H1 (cell line): Measurements from ENCODE around the gene TEAD1. TPM values are rescaled to one million over a fixed set of nuclear protein-coding genes. Genes with fewer than 3 reads are reported as not detected.
A peak's percentile ranks its signal among the peaks of the same experiment; 100 is the strongest.

ENCODE experiments used
- CTCF ChIA-PET: fragments of 300-600 bp; sonication (Branson Sonifier 250); formaldehyde crosslinking; loops from one replicate; lab custom pipeline; 2021; ENCODE audit not compliant: partially characterized antibody; lab: Charles Lee
- POLR2A ChIA-PET: fragments of 300-600 bp; sonication (Branson Sonifier 250); formaldehyde crosslinking; loops from one replicate; lab custom pipeline; 2021; ENCODE audit warnings: inconsistent platforms; ENCODE audit not compliant: partially characterized antibody; lab: Charles Lee
- DNase-seq, 2 experiments: peaks; one replicate each; pipeline versions ENCODE4 v3.0.0 to v3.0.0-alpha.2; 2010 to 2022; ENCODE audit warnings: low spot score in 2 of 2, low read depth in 1 of 2, mixed read lengths in 1 of 2
- FAIRE-seq: peaks from 2 replicates; lab custom pipeline; 2011; peaks lifted over from hg19 to GRCh38; lab: Jason Lieb, UNC
- H2AFZ ChIP-seq: 2 replicates; pipeline ENCODE4 v1.8.1; 2012; ENCODE audit warnings: low read length, inconsistent platforms
- H2AK5ac ChIP-seq: 2 replicates; pipeline ENCODE4 v1.6.1; 2013; ENCODE audit warnings: low read depth, low read length
- H2BK120ac ChIP-seq: replicated peaks from 2 replicates; pipeline ENCODE3; 2013; ENCODE audit warnings: low read depth, low read length, inconsistent platforms
- H2BK12ac ChIP-seq: 2 replicates; pipeline ENCODE4 v1.6.1; 2013; ENCODE audit warnings: low read depth, low read length
- H2BK15ac ChIP-seq: 2 replicates; pipeline ENCODE4 v1.6.1; 2013; ENCODE audit warnings: low read length
- H2BK20ac ChIP-seq: 2 replicates; pipeline ENCODE4 v1.6.1; 2013; ENCODE audit warnings: low read length
- H2BK5ac ChIP-seq: 2 replicates; pipeline ENCODE4 v1.6.1; 2013; ENCODE audit warnings: low read depth, low read length
- H3K14ac ChIP-seq: 2 replicates; pipeline ENCODE4 v1.6.1; 2013; ENCODE audit warnings: inconsistent platforms; ENCODE audit not compliant: insufficient read length
- H3K18ac ChIP-seq: 2 replicates; pipeline ENCODE4 v1.6.1; 2013; ENCODE audit warnings: low read length; ENCODE audit errors: extremely low read depth
- H3K23ac ChIP-seq: 2 replicates; pipeline ENCODE4 v1.6.1; 2013; ENCODE audit warnings: inconsistent platforms; ENCODE audit not compliant: insufficient read length
- H3K23me2 ChIP-seq: 2 replicates; pipeline ENCODE4 v1.6.1; 2013; ENCODE audit warnings: low read depth, low read length
- H3K27ac ChIP-seq: 2 replicates; pipeline ENCODE4 v1.6.1; 2011; ENCODE audit warnings: low read depth, low read length, inconsistent platforms
- H3K27me3 ChIP-seq, 4 experiments: replicated peaks in 1 of 4; 1 replicate in 1 of 4; 2 replicates in 3 of 4; pipeline versions ENCODE4 v1.6.1 to v1.8.1; 2011 to 2013; ENCODE audit warnings: low read length in 3 of 4, mild to moderate bottlenecking in 3 of 4, inconsistent platforms in 2 of 4, mixed read lengths in 2 of 4, moderate library complexity in 1 of 4; ENCODE audit not compliant: control insufficient read depth in 3 of 4, insufficient read depth in 3 of 4; ENCODE audit errors: extremely low read depth in 1 of 4
- H3K36me3 ChIP-seq, 4 experiments: 2 replicates each; pipeline versions ENCODE4 v1.6.1 to v1.8.1; 2011 to 2013; ENCODE audit warnings: mild to moderate bottlenecking in 4 of 4, low read length in 3 of 4, moderate library complexity in 2 of 4, control low read depth in 1 of 4, inconsistent platforms in 1 of 4; ENCODE audit not compliant: insufficient read depth in 4 of 4, control insufficient read depth in 2 of 4
- H3K4ac ChIP-seq: replicated peaks from 2 replicates; pipeline ENCODE3; 2013; ENCODE audit warnings: low read length, low read depth, mixed read lengths, inconsistent platforms; ENCODE audit not compliant: insufficient read length
- H3K4me1 ChIP-seq, 4 experiments: replicated peaks in 1 of 4; 1 replicate in 1 of 4; 2 replicates in 3 of 4; pipeline versions ENCODE4 v1.6.1 to v1.8.1; 2011 to 2013; ENCODE audit warnings: low read length in 3 of 4, inconsistent platforms in 2 of 4, mixed read lengths in 1 of 4; ENCODE audit not compliant: insufficient read depth in 4 of 4, control insufficient read depth in 3 of 4
- H3K4me2 ChIP-seq, 2 experiments: 2 replicates each; pipeline versions ENCODE4 v1.6.1 to v1.8.1; 2011 to 2013; ENCODE audit warnings: low read depth in 2 of 2, low read length in 2 of 2, control low read depth in 1 of 2, inconsistent platforms in 1 of 2, mild to moderate bottlenecking in 1 of 2; ENCODE audit not compliant: insufficient read depth in 1 of 2
- H3K4me3 ChIP-seq, 4 experiments: fragments of 200-600, 300-600 bp in 1 of 4; sonication (generic), shearing (Covaris generic), sonication (Bioruptor Twin) in 1 of 4; 2 replicates each; pipeline versions ENCODE4 v1.5.1 to v1.8.1; 2011 to 2016; ENCODE audit warnings: low read length in 4 of 4, low read depth in 3 of 4, control low read depth in 2 of 4, inconsistent platforms in 2 of 4, mild to moderate bottlenecking in 2 of 4, mixed read lengths in 1 of 4, moderate library complexity in 1 of 4; ENCODE audit not compliant: insufficient read depth in 2 of 4; ENCODE audit errors: extremely low read depth in 1 of 4
- H3K56ac ChIP-seq: replicated peaks from 2 replicates; pipeline ENCODE3; 2013; ENCODE audit warnings: low read depth, mild to moderate bottlenecking, mixed read lengths, low read length, inconsistent platforms; ENCODE audit not compliant: insufficient read length
- H3K79me1 ChIP-seq: 2 replicates; pipeline ENCODE4 v1.6.1; 2013; ENCODE audit warnings: low read depth, low read length, control low read depth
- H3K79me2 ChIP-seq, 2 experiments: 2 replicates each; pipeline versions ENCODE4 v1.6.1 to v1.8.1; 2012 to 2013; ENCODE audit warnings: low read length in 2 of 2, mild to moderate bottlenecking in 2 of 2, inconsistent platforms in 1 of 2; ENCODE audit not compliant: insufficient read depth in 2 of 2, control insufficient read depth in 1 of 2
- H3K9ac ChIP-seq, 4 experiments: replicated peaks in 1 of 4; 1 replicate in 1 of 4; 2 replicates in 3 of 4; pipeline versions ENCODE4 v1.6.1 to v1.8.1; 2011 to 2013; ENCODE audit warnings: low read depth in 3 of 4, low read length in 3 of 4, control low read depth in 2 of 4, mild to moderate bottlenecking in 2 of 4, moderate library complexity in 2 of 4, inconsistent platforms in 1 of 4; ENCODE audit errors: extremely low read depth in 1 of 4
- H3K9me3 ChIP-seq, 2 experiments: 2 replicates each; pipeline versions ENCODE4 v1.6.1 to v1.8.1; 2012 to 2013; ENCODE audit warnings: mild to moderate bottlenecking in 2 of 2, moderate library complexity in 2 of 2, control low read depth in 1 of 2, inconsistent platforms in 1 of 2, low read depth in 1 of 2, low read length in 1 of 2, mixed read lengths in 1 of 2; ENCODE audit not compliant: insufficient read depth in 2 of 2
- H4K20me1 ChIP-seq, 2 experiments: replicated peaks in 1 of 2; 2 replicates each; pipeline versions ENCODE3 to v1.8.1; 2011 to 2013; ENCODE audit warnings: inconsistent platforms in 2 of 2, low read length in 2 of 2, mild to moderate bottlenecking in 1 of 2; ENCODE audit not compliant: insufficient read depth in 2 of 2, control insufficient read depth in 1 of 2
- H4K5ac ChIP-seq: 2 replicates; pipeline ENCODE4 v1.6.1; 2013; ENCODE audit warnings: low read length, low read depth, mixed read lengths, inconsistent platforms; ENCODE audit not compliant: insufficient read length
- H4K8ac ChIP-seq: 2 replicates; pipeline ENCODE4 v1.8.0; 2013; ENCODE audit warnings: mild to moderate bottlenecking, moderate library complexity, low read length, inconsistent platforms; ENCODE audit not compliant: insufficient read depth; ENCODE audit errors: extremely low read depth
- H4K91ac ChIP-seq: replicated peaks from 2 replicates; pipeline ENCODE3; 2013; ENCODE audit warnings: low read length, mixed read lengths, inconsistent platforms; ENCODE audit not compliant: insufficient read length
- CTBP2 ChIP-seq: IDR thresholded peaks from 2 replicates; pipeline ENCODE4 v1.7.0; 2011; ENCODE audit warnings: borderline replicate concordance, mild to moderate bottlenecking, moderate library complexity, mixed read lengths, low read length; ENCODE audit not compliant: insufficient read depth, insufficient read length
- HDAC2 ChIP-seq, 2 experiments: fragments of 300-600 bp in 1 of 2; sonication (generic) in 1 of 2; IDR thresholded peaks; 2 replicates each; pipeline ENCODE4 v1.6.1; 2011 to 2012; ENCODE audit warnings: low read depth in 2 of 2, low read length in 2 of 2, mild to moderate bottlenecking in 2 of 2, moderate library complexity in 2 of 2, borderline replicate concordance in 1 of 2, inconsistent platforms in 1 of 2
- JUND ChIP-seq: IDR thresholded peaks from 2 replicates; pipeline ENCODE4 v1.6.1; 2011; ENCODE audit warnings: mild to moderate bottlenecking, improper control_type of control experiment, low read length
- KDM5A ChIP-seq: fragments of 200-600 bp; IDR thresholded peaks from 2 replicates; pipeline ENCODE4 v1.7.1; 2012; ENCODE audit warnings: mild to moderate bottlenecking, low read length, inconsistent platforms, mixed read lengths
- NANOG ChIP-seq: IDR thresholded peaks from 2 replicates; pipeline ENCODE4 v1.6.1; 2011; ENCODE audit warnings: low read length, low read depth, mild to moderate bottlenecking, inconsistent platforms; ENCODE audit not compliant: insufficient read depth, poor library complexity, severe bottlenecking
- NRF1 ChIP-seq: IDR thresholded peaks from 2 replicates; pipeline ENCODE4 v1.6.1; 2011; ENCODE audit warnings: mild to moderate bottlenecking, low read depth, low read length, improper control_type of control experiment
- POLR2AphosphoS5 ChIP-seq: IDR thresholded peaks from 2 replicates; pipeline ENCODE4 v1.6.1; 2011; ENCODE audit warnings: low read depth, low read length
- RFX5 ChIP-seq: IDR thresholded peaks from 2 replicates; pipeline ENCODE4 v1.6.1; 2011; ENCODE audit warnings: low read depth, low read length, improper control_type of control experiment, borderline replicate concordance
- TAF1 ChIP-seq: IDR thresholded peaks from 2 replicates; pipeline ENCODE4 v1.6.1; 2011; ENCODE audit warnings: mild to moderate bottlenecking, low read depth, low read length
- TCF12 ChIP-seq: IDR thresholded peaks from 2 replicates; pipeline ENCODE4 v1.6.1; 2011; ENCODE audit warnings: low read depth, mild to moderate bottlenecking, low read length
- WGBS, 2 experiments: shearing (Covaris generic) in 1 of 2; methylation state at CpG; one replicate each; pipeline versions ENCODE4 v1.1.6 to v1.1.7; 2013 to 2015; ENCODE audit warnings: low lambda C conversion rate in 2 of 2, mixed read lengths in 2 of 2, inconsistent platforms in 1 of 2, low coverage in 1 of 2, missing lambda C conversion rate in 1 of 2; ENCODE audit not compliant: insufficient replicate concordance in 2 of 2, insufficient coverage in 1 of 2, insufficient read length in 1 of 2; ENCODE audit errors: extremely low coverage in 1 of 2, missing lambda C conversion rate in 1 of 2; 5-methylcytosine and 5-hydroxymethylcytosine counted together
- polyA plus RNA-seq, 7 experiments: library from polyadenylated mRNA; depleted of rRNA in 3 of 7; stranded (reverse) in 5 of 7; unstranded in 2 of 7; fragments of >200 nt in 5 of 7; fragments of 200-250 nt in 2 of 7; gene quantifications; 1 replicate in 5 of 7; 2 replicates in 1 of 7; 4 replicates in 1 of 7; pipeline versions ENCODE4 v1.2.1 to v1.2.3, GENCODE V29; 2011 to 2013; ENCODE audit warnings: missing spikeins in 2 of 7, mixed read lengths in 2 of 7
- total RNA-seq: library from RNA; stranded (reverse); fragmentation: NEBNext Ultra II Directional; extraction: Animal tissue kit (Norgen Biotek cat#: 25700); gene quantifications from 2 replicates; pipeline ENCODE4 v1.2.1, GENCODE V29; 2021
- TF ChIP-seq, protein P1 (sequence below): IDR thresholded peaks from 2 replicates; pipeline ENCODE4 v1.6.1; 2011; ENCODE audit warnings: low read length, improper control_type of control experiment

Gene TEAD1
- total and polyA plus RNA-seq, 2 of the 8 experiments (the other 6 are each of a cell fraction or from before 2014, with no cell fraction given) = 15.6 to 67.4 TPM

DNA sequence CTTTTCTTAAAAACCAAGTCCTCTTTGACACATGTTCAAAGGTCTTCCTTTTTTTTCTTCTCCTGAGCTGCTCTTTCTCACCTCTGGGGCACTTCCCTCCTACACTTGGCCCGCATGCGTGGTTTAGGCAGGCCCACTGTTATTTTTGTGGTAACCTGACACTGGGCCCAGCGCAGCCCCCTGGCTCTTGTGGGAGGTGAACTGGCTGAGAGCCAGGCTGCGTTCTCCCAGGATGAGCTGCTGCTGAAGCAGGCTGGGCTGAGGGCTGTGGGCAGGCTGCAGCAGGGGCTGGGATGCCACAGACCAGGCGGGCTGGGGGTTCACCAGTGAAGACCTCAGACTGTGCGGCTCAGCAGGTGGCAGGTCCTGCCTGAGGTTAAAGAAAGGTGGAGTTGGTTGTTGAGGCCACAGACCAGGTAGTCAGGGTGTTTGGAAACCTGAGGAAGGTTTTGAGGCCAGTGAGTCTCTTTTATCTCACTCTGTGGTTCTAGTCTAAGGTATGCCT is 72.4 kb downstream of the TEAD1 start:
- 5% methylated on average over 6 of the region's 6 CpGs; no CpG with 5 or more reads in 1 of the 2 experiments for WGBS, 2 experiments
- TF ChIP-seq RFX5 (no peak), KDM5A (no peak), NRF1 (0 out of 2 replicates have a peak, but pooled peaks have one; percentile 29), TCF12 (no peak), JUND (no peak), NANOG (no peak), TAF1 (0 out of 2 replicates have a peak, but pooled peaks have one; percentile 15), HDAC2 (IDR thresholded peaks at IDR 0.05; ENCODE audit: borderline replicate concordance in 1 of 2, low read depth in 2 of 2, low read length in 2 of 2) (0 out of 4 replicates have a peak, but pooled peaks of 1 of the 2 experiments have one; percentile 60), POLR2AphosphoS5 (0 out of 2 replicates have a peak, but pooled peaks have one; percentile 25), CTBP2 (peak; percentile 65)
- TF ChIP-seq, protein P1, sequence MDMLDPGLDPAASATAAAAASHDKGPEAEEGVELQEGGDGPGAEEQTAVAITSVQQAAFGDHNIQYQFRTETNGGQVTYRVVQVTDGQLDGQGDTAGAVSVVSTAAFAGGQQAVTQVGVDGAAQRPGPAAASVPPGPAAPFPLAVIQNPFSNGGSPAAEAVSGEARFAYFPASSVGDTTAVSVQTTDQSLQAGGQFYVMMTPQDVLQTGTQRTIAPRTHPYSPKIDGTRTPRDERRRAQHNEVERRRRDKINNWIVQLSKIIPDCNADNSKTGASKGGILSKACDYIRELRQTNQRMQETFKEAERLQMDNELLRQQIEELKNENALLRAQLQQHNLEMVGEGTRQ = no peak

More for the DNA sequence above, 72.4 kb downstream of the TEAD1 start:
- Histone ChIP-seq H2AK5ac (no peak overlapping the region; the same call in 1 of the 2 replicates), H2AFZ (no peak overlapping the region), H3K14ac (no peak overlapping the region), H3K4me2 (peak overlapping the region; percentile 10 to 61), H3K4me3 (0 out of 8 replicates have a peak overlapping the region, but pooled peaks of 1 of the 4 experiments have one; percentile 1), H3K36me3 (no peaks in the 10 kb centered on the region), H3K4me1 (peaks cover 9 to 27% (median 23%) of the 10 kb centered on the region in 4 experiments), H3K79me2 (peaks cover 0 to 89% of the 10 kb centered on the region in 2 experiments), H3K23me2 (no peaks in the 10 kb centered on the region), H3K56ac (no peak overlapping the region), H2BK5ac (no peak overlapping the region), H3K79me1 (peaks cover 16% of the 10 kb centered on the region), H3K27ac (no peak overlapping the region), H4K91ac (no peak overlapping the region), H3K27me3 (no peaks in the 10 kb centered on the region), H3K4ac (no peak overlapping the region), H4K20me1 (peaks cover 6 to 24% of the 10 kb centered on the region in 2 experiments), H4K8ac (no peak overlapping the region), H3K9me3 (no peaks in the 10 kb centered on the region), H3K9ac (no peak overlapping the region), H3K23ac (no peak overlapping the region), H2BK120ac (no peak overlapping the region), H4K5ac (no peak overlapping the region), H2BK15ac (no peak overlapping the region; the same call in 1 of the 2 replicates), H2BK20ac (peak overlapping the region; percentile 69; the same call in 1 of the 2 replicates), H2BK12ac (peak overlapping the region; percentile 84; the same call in 1 of the 2 replicates), H3K18ac (no peak overlapping the region)
- ChIA-PET CTCF (interaction anchor here (0.7 to 2.3 kb wide), 11 partner anchors 11 to 370 kb away, joined by 3 to 9 read pairs (median 3); no protein-coding TSS in a partner anchor), POLR2A (interaction anchor here (0.6 to 1.5 kb wide), 5 partner anchors 12 to 118 kb away, joined by 3 to 4 read pairs (median 3); no protein-coding TSS in a partner anchor)
- DNase-seq (peak; percentile 80 to 82), FAIRE-seq (no peak)
